Glomerular endothelial cell (primary cell): ENCODE results near the gene FARP1. TPM values are rescaled to one million over a fixed set of nuclear protein-coding genes. Genes with fewer than 3 reads are reported as not detected.

Source experiments
- DNase-seq: peaks from one replicate; pipeline ENCODE4 v3.0.0-alpha.2; 2011; ENCODE audit warnings: low read depth, low spot score; ENCODE audit errors: extremely low read depth
- total RNA-seq: library from RNA; depleted of rRNA; stranded (reverse); fragments of >200 nt; gene quantifications from 2 replicates; pipeline ENCODE4 v1.2.3, GENCODE V29; 2015

The FARP1 gene
- total RNA-seq, 1 donor from 2014 or later: 64.9 TPM

- no peak for DNase-seq
Observed at GRCh38 chr13:98134901-98135300, 8.0 kb upstream of the FARP1 start.

- DNase-seq: no peak
Observed at GRCh38 chr13:98141091-98141490, 1.8 kb upstream of the FARP1 start.

- no peak for DNase-seq
Observed at GRCh38 chr13:98141509-98142379, 1.1 kb upstream of the FARP1 start.

GRCh38 chr13:98143157-98143553 lies 261 bp downstream of the FARP1 start:
- no peak for DNase-seq

GRCh38 chr13:98143601-98144026 lies 720 bp downstream of the FARP1 start:
- no peak for DNase-seq

- no peak for DNase-seq
Observed at GRCh38 chr13:98144027-98144741, 1.3 kb downstream of the FARP1 start.

GRCh38 chr13:98144801-98145350 lies 2.0 kb downstream of the FARP1 start:
- no peak for DNase-seq

GRCh38 chr13:98147521-98147920 lies 4.6 kb downstream of the FARP1 start:
- no peak for DNase-seq

GRCh38 chr13:98150832-98151479 lies 8.1 kb downstream of the FARP1 start:
- no peak for DNase-seq

GRCh38 chr13:98155475-98156109 lies 12.7 kb downstream of the FARP1 start:
- DNase-seq: no peak

GRCh38 chr13:98156259-98156658 lies 13.4 kb downstream of the FARP1 start:
- DNase-seq: no peak

GRCh38 chr13:98157188-98157587 lies 14.3 kb downstream of the FARP1 start:
- DNase-seq: no peak

- no peak for DNase-seq
Observed at GRCh38 chr13:98157609-98158008, 14.7 kb downstream of the FARP1 start.

- DNase-seq: no peak
Observed at GRCh38 chr13:98158172-98158899, 15.4 kb downstream of the FARP1 start.

- DNase-seq: no peak
Observed at GRCh38 chr13:98162935-98163334, 20.0 kb downstream of the FARP1 start.

- DNase-seq: no peak
Observed at GRCh38 chr13:98169331-98169730, 26.4 kb downstream of the FARP1 start.

- DNase-seq: no peak
Observed at GRCh38 chr13:98171900-98172589, 29.2 kb downstream of the FARP1 start.

- DNase-seq: no peak
Observed at GRCh38 chr13:98172590-98173422, 29.9 kb downstream of the FARP1 start.
